ENCODE data around the gene ATG5. TPM values are rescaled to one million over a fixed set of nuclear protein-coding genes. Genes with fewer than 3 reads are reported as not detected.
A peak's percentile ranks its signal among the peaks of the same experiment; 100 is the strongest.

ATG5 gene
- total RNA-seq, 2 experiments from 2014 or later, result 18.8 to 31.1 TPM

GRCh38 chr6:106275692-106276091 is 49.9 kb downstream of the ATG5 start:
- CTCF ChIA-PET (ENCODE audit: unreplicated experiment), result no interaction called here

GRCh38 chr6:106273087-106273486 is 52.5 kb downstream of the ATG5 start:
- POLR2A ChIA-PET, result interaction anchor here (0.9 to 2.9 kb wide), 5 partner anchors 14 to 50 kb away, joined by 3 to 16 read pairs (median 4); no protein-coding TSS in a partner anchor
- intact Hi-C loops (cut with micrococcal nuclease; ENCODE audit: unreplicated experiment), result no loop called here
- BruUV-seq (replicated peaks), result no TSS peak

More at GRCh38 chr6:106275692-106276091, 49.9 kb downstream of the ATG5 start:
- H3K9me2 ChIP-seq (ENCODE audit: insufficient read depth, low read length), result no peaks in the 10 kb centered on the region
- H4K20me1 ChIP-seq (ENCODE audit: insufficient read depth, low read length), result 0 out of 2 replicates have a peak, but pooled peaks cover 5% of the 10 kb centered on the region
- H2AFZ ChIP-seq (ENCODE audit: low read length), result no peak overlapping the region
- no peaks in the 10 kb centered on the region for H3K9me3 ChIP-seq (ENCODE audit: low read length)
- no TSS peak for BruUV-seq (replicated peaks)
- H3K27ac ChIP-seq (ENCODE audit: low read depth, low read length, poor library complexity, severe bottlenecking), result no peak overlapping the region
- intact Hi-C loops (cut with micrococcal nuclease; ENCODE audit: unreplicated experiment), result no loop called here
- H3K4me2 ChIP-seq (ENCODE audit: low read length), result no peak overlapping the region
- peaks cover 4% of the 10 kb centered on the region; the same call in 1 of the 2 replicates for H3K79me2 ChIP-seq (ENCODE audit: insufficient read depth, low read depth, low read length)
- DNase-seq (ENCODE audit: low spot score), result no peak
- H3K4me3 ChIP-seq (ENCODE audit: low read depth, low read length, poor library complexity, severe bottlenecking), result no peak overlapping the region
- POLR2A ChIA-PET, result interaction anchor here (0.6 to 2.9 kb wide), 8 partner anchors 12 to 501 kb away, joined by 3 to 16 read pairs (median 4); no protein-coding TSS in a partner anchor
- TF ChIP-seq, protein P1, sequence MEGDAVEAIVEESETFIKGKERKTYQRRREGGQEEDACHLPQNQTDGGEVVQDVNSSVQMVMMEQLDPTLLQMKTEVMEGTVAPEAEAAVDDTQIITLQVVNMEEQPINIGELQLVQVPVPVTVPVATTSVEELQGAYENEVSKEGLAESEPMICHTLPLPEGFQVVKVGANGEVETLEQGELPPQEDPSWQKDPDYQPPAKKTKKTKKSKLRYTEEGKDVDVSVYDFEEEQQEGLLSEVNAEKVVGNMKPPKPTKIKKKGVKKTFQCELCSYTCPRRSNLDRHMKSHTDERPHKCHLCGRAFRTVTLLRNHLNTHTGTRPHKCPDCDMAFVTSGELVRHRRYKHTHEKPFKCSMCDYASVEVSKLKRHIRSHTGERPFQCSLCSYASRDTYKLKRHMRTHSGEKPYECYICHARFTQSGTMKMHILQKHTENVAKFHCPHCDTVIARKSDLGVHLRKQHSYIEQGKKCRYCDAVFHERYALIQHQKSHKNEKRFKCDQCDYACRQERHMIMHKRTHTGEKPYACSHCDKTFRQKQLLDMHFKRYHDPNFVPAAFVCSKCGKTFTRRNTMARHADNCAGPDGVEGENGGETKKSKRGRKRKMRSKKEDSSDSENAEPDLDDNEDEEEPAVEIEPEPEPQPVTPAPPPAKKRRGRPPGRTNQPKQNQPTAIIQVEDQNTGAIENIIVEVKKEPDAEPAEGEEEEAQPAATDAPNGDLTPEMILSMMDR (conservative IDR thresholded peaks at IDR 0.05; ENCODE audit: low read length), result no peak
- no peak for TF ChIP-seq EZH2phosphoT487 (IDR thresholded peaks at IDR 0.05; ENCODE audit: borderline replicate concordance, low read depth, low read length)
- H3K4me1 ChIP-seq (ENCODE audit: insufficient read depth, low read length, poor library complexity, severe bottlenecking), result peaks cover 13% of the 10 kb centered on the region
- peaks cover 32% of the 10 kb centered on the region for H3K36me3 ChIP-seq (ENCODE audit: insufficient read depth, low read length)

GRCh38 chr6:106272287-106272686 is 53.3 kb downstream of the ATG5 start:
- Histone ChIP-seq H3K4me2 (ENCODE audit: low read length) (no peak overlapping the region), H4K20me1 (ENCODE audit: insufficient read depth, low read length) (0 out of 2 replicates have a peak, but pooled peaks cover 5% of the 10 kb centered on the region), H3K36me3 (ENCODE audit: insufficient read depth, low read length) (peaks cover 21% of the 10 kb centered on the region), H3K4me1 (ENCODE audit: insufficient read depth, low read length, poor library complexity, severe bottlenecking) (peaks cover 13% of the 10 kb centered on the region), H2AFZ (ENCODE audit: low read length) (no peak overlapping the region), H3K9me2 (ENCODE audit: insufficient read depth, low read length) (no peaks in the 10 kb centered on the region), H3K27ac (ENCODE audit: low read depth, low read length, poor library complexity, severe bottlenecking) (no peak overlapping the region), H3K79me2 (ENCODE audit: insufficient read depth, low read depth, low read length) (peaks cover 4% of the 10 kb centered on the region; the same call in 1 of the 2 replicates), H3K4me3 (ENCODE audit: low read depth, low read length, poor library complexity, severe bottlenecking) (no peak overlapping the region), H3K9me3 (ENCODE audit: low read length) (no peaks in the 10 kb centered on the region)
- TF ChIP-seq, protein P1 (conservative IDR thresholded peaks at IDR 0.05; ENCODE audit: low read length), result no peak
- TF ChIP-seq EZH2phosphoT487 (IDR thresholded peaks at IDR 0.05; ENCODE audit: borderline replicate concordance, low read depth, low read length), result no peak
- no TSS peak for BruUV-seq (replicated peaks)
- ChIA-PET CTCF (ENCODE audit: unreplicated experiment) (no interaction called here), POLR2A (no interaction called here)
- DNase-seq (ENCODE audit: low spot score), result no peak
- intact Hi-C loops (cut with micrococcal nuclease; ENCODE audit: unreplicated experiment), result no loop called here

More at GRCh38 chr6:106273087-106273486, 52.5 kb downstream of the ATG5 start:
- Histone ChIP-seq H3K4me3 (ENCODE audit: low read depth, low read length, poor library complexity, severe bottlenecking) (no peak overlapping the region), H3K4me1 (ENCODE audit: insufficient read depth, low read length, poor library complexity, severe bottlenecking) (peaks cover 13% of the 10 kb centered on the region), H3K79me2 (ENCODE audit: insufficient read depth, low read depth, low read length) (peaks cover 4% of the 10 kb centered on the region; the same call in 1 of the 2 replicates), H3K36me3 (ENCODE audit: insufficient read depth, low read length) (peaks cover 21% of the 10 kb centered on the region), H3K9me3 (ENCODE audit: low read length) (no peaks in the 10 kb centered on the region), H4K20me1 (ENCODE audit: insufficient read depth, low read length) (0 out of 2 replicates have a peak, but pooled peaks cover 5% of the 10 kb centered on the region), H3K9me2 (ENCODE audit: insufficient read depth, low read length) (no peaks in the 10 kb centered on the region), H3K27ac (ENCODE audit: low read depth, low read length, poor library complexity, severe bottlenecking) (no peak overlapping the region), H3K4me2 (ENCODE audit: low read length) (peak overlapping the region; percentile 27), H2AFZ (ENCODE audit: low read length) (no peak overlapping the region)
- CTCF ChIA-PET (ENCODE audit: unreplicated experiment), result no interaction called here
- peak; percentile 7 for DNase-seq (ENCODE audit: low spot score)
- no peak for TF ChIP-seq EZH2phosphoT487 (IDR thresholded peaks at IDR 0.05; ENCODE audit: borderline replicate concordance, low read depth, low read length)
- TF ChIP-seq, protein P1 (conservative IDR thresholded peaks at IDR 0.05; ENCODE audit: low read length), result peak; percentile 33; the same call in 1 of the 2 replicates
